Epithelial cell of esophagus (primary cell): ENCODE measurements around the gene FBXL19.
A peak's percentile ranks its signal among the peaks of the same experiment; 100 is the strongest.
"Not testable (repeated sequence)": the region's sequence is repeated elsewhere in the genome, so short reads cannot be mapped to it uniquely, and the experiment has no call there.

Experiments used
- DNase-seq: peaks from one replicate; pipeline ENCODE4 v3.0.0; 2010; ENCODE audit warnings: low read depth
- H3K4me3 ChIP-seq: 2 replicates; pipeline ENCODE4 v1.5.1; 2011; ENCODE audit warnings: mild to moderate bottlenecking, low read length, control low read depth
- CTCF ChIP-seq: IDR thresholded peaks from 2 replicates; pipeline ENCODE4 v1.5.1; 2011; ENCODE audit warnings: low read depth, mild to moderate bottlenecking, low read length, control low read depth, inconsistent platforms; ENCODE audit not compliant: insufficient read depth; ENCODE audit errors: missing control alignments

FBXL19 gene

GRCh38 chr16:30927789-30928378 lies 4.5 kb downstream of the FBXL19 start:
- no peak for TF ChIP-seq CTCF
- DNase-seq: peak; percentile 67

GRCh38 chr16:30928390-30928789 lies 5.0 kb downstream of the FBXL19 start:
- no peak overlapping the region for H3K4me3 ChIP-seq
- TF ChIP-seq CTCF: no peak
- no peak for DNase-seq

More at GRCh38 chr16:30927789-30928378, 4.5 kb downstream of the FBXL19 start:
- H3K4me3 ChIP-seq: no peak overlapping the region

- no peak for TF ChIP-seq CTCF
Observed at GRCh38 chr16:30929167-30929566, 5.8 kb downstream of the FBXL19 start.

GRCh38 chr16:30930160-30930571 lies 6.8 kb downstream of the FBXL19 start:
- no peak for DNase-seq
- no peak for TF ChIP-seq CTCF
- H3K4me3 ChIP-seq: no peak overlapping the region

More at GRCh38 chr16:30929167-30929566, 5.8 kb downstream of the FBXL19 start:
- DNase-seq: no peak
- no peak overlapping the region for H3K4me3 ChIP-seq

- DNase-seq: no peak
- TF ChIP-seq CTCF: no peak
- H3K4me3 ChIP-seq: no peak overlapping the region
Observed at GRCh38 chr16:30931068-30931650, 7.8 kb downstream of the FBXL19 start.

GRCh38 chr16:30934827-30935557 lies 11.6 kb downstream of the FBXL19 start:
- DNase-seq: peak; percentile 73
- TF ChIP-seq CTCF: peak; percentile 74
- H3K4me3 ChIP-seq: no peak overlapping the region

- TF ChIP-seq CTCF: no peak
- H3K4me3 ChIP-seq: no peak overlapping the region
- DNase-seq: no peak
Observed at GRCh38 chr16:30937692-30938091, 14.3 kb downstream of the FBXL19 start.

- H3K4me3 ChIP-seq: not testable (repeated sequence)
- peak; percentile 82 for DNase-seq
Observed at GRCh38 chr16:30939571-30939970, 16.2 kb downstream of the FBXL19 start.
